GM18868 (cell line): ENCODE measurements around the gene NLK.
"Not testable (repeated sequence)": the region's sequence is repeated elsewhere in the genome, so short reads cannot be mapped to it uniquely, and the experiment has no call there.

Source experiments
- ATAC-seq: cut with Tn5 transposase; IDR thresholded peaks from one replicate; pipeline ENCODE4 v1.9.1; 2021; ENCODE audit warnings: mild to moderate bottlenecking, moderate library complexity; ENCODE audit not compliant: unreplicated experiment

Gene NLK

GRCh38 chr17:28227316-28228108 is 185.0 kb downstream of the NLK start:
- ATAC-seq: no peak

GRCh38 chr17:28228109-28228840 is 185.8 kb downstream of the NLK start:
- ATAC-seq: no peak

GRCh38 chr17:28228986-28229729 is 186.7 kb downstream of the NLK start:
- ATAC-seq: no peak

GRCh38 chr17:28230011-28230410 is 187.5 kb downstream of the NLK start:
- no peak for ATAC-seq

- ATAC-seq: not testable (repeated sequence)
Measured at GRCh38 chr17:28230607-28231006, 188.1 kb downstream of the NLK start.

- not testable (repeated sequence) for ATAC-seq
Measured at GRCh38 chr17:28231624-28232023, 189.1 kb downstream of the NLK start.

- ATAC-seq: not testable (repeated sequence)
Measured at GRCh38 chr17:28232966-28233870, 190.7 kb downstream of the NLK start.

- not testable (repeated sequence) for ATAC-seq
Measured at GRCh38 chr17:28233872-28234856, 191.7 kb downstream of the NLK start.

GRCh38 chr17:28235066-28235700 is 192.7 kb downstream of the NLK start:
- ATAC-seq: not testable (repeated sequence)

- not testable (repeated sequence) for ATAC-seq
Measured at GRCh38 chr17:28236033-28236653, 193.7 kb downstream of the NLK start.

- not testable (repeated sequence) for ATAC-seq
Measured at GRCh38 chr17:28238547-28239270, 196.2 kb downstream of the NLK start.

GRCh38 chr17:28239271-28239624 is 196.8 kb downstream of the NLK start:
- ATAC-seq: no peak

GRCh38 chr17:28240688-28241340 is 198.3 kb downstream of the NLK start:
- ATAC-seq: no peak

GRCh38 chr17:28242791-28243190 is 200.3 kb downstream of the NLK start:
- ATAC-seq: no peak

- not testable (repeated sequence) for ATAC-seq
Measured at GRCh38 chr17:28243268-28243667, 200.8 kb downstream of the NLK start.

- no peak for ATAC-seq
Measured at GRCh38 chr17:28244446-28244845, 202.0 kb downstream of the NLK start.
